Nephron (organoid): ENCODE data around the gene IPO8.

Experiments used
- H3K27ac Mint-ChIP-seq, 3 experiments: 2 replicates each; pipeline ENCODE4 v1.8.0; 2020; ENCODE audit warnings: mixed read lengths in 3 of 3, mild to moderate bottlenecking in 2 of 3, moderate library complexity in 1 of 3
- H3K27me3 Mint-ChIP-seq: 2 replicates; pipeline ENCODE4 v1.8.0; 2021; ENCODE audit warnings: low read depth, mild to moderate bottlenecking, moderate library complexity, mixed read lengths
- H3K36me3 Mint-ChIP-seq: 2 replicates; pipeline ENCODE4 v1.8.0; 2020; ENCODE audit warnings: low read depth, mixed read lengths
- H3K4me1 Mint-ChIP-seq: 2 replicates; pipeline ENCODE4 v1.8.0; 2020; ENCODE audit warnings: mixed read lengths
- H3K4me3 Mint-ChIP-seq, 3 experiments: 2 replicates each; pipeline ENCODE4 v1.8.0; 2020; ENCODE audit warnings: mild to moderate bottlenecking in 3 of 3, mixed read lengths in 3 of 3, moderate library complexity in 2 of 3
- H3K9me3 Mint-ChIP-seq: 2 replicates; pipeline ENCODE4 v1.8.0; 2020; ENCODE audit warnings: mixed read lengths
- TF ChIP-seq, protein P1 (sequence below), 3 experiments: fragments of 200-600 bp; sonication (generic); IDR thresholded peaks; one replicate each; pipeline ENCODE4 v1.5.0; 2021; ENCODE audit warnings: antibody characterized with exemption in 3 of 3; ENCODE audit not compliant: unreplicated experiment in 3 of 3

IPO8 gene

DNA sequence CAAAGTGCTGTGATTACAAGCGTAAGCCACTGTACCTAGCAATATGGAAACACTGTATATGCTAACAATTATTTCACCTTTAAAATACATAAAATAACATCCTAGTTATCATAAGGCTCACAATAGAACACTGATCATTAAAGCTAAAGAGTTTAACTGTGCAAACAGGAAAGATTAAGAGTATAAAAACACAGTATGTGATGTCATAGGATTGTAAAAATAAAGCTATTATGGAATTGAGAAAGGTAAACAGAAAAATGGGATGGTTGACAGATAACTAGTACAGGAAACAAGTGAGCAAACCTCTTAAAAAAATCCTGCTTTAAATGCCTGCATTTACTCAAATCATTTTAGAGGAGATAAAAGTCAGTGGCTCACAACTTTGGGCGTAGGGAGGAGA lies 10.8 kb upstream of the IPO8 start:
- Mint-ChIP-seq H3K4me1 (peaks cover 8% of the 10 kb centered on the region), H3K36me3 (peaks cover 37% of the 10 kb centered on the region), H3K27me3 (no peaks in the 10 kb centered on the region), H3K9me3 (no peaks in the 10 kb centered on the region), H3K4me3 (no peak overlapping the region), H3K27ac (no peak overlapping the region)
- TF ChIP-seq, protein P1, sequence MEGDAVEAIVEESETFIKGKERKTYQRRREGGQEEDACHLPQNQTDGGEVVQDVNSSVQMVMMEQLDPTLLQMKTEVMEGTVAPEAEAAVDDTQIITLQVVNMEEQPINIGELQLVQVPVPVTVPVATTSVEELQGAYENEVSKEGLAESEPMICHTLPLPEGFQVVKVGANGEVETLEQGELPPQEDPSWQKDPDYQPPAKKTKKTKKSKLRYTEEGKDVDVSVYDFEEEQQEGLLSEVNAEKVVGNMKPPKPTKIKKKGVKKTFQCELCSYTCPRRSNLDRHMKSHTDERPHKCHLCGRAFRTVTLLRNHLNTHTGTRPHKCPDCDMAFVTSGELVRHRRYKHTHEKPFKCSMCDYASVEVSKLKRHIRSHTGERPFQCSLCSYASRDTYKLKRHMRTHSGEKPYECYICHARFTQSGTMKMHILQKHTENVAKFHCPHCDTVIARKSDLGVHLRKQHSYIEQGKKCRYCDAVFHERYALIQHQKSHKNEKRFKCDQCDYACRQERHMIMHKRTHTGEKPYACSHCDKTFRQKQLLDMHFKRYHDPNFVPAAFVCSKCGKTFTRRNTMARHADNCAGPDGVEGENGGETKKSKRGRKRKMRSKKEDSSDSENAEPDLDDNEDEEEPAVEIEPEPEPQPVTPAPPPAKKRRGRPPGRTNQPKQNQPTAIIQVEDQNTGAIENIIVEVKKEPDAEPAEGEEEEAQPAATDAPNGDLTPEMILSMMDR (IDR thresholded peaks at IDR 0.05; ENCODE audit: unreplicated experiment in 3 of 3): no peak

DNA sequence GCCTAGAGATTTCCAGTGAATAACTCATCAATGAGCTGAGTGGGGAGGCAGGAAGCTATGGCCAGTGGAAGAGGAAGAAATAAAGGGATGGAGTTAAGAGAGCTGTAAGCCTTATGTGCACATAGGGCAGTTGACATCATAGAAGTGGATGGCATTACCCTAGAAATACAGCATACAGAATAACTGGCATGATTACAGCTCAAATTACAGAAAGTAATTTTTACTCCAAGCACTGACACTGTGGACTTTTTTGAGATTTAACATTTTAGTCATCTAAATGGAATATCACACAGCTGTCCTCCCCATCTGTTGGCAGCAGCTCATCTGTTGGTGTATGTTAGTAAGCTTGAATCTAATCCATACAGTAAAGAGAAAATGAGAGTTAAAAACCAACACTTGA lies 5.4 kb upstream of the IPO8 start:
- Mint-ChIP-seq H3K4me3 (no peak overlapping the region), H3K27ac (peak overlapping the region in 2 of 3 experiments; percentile 27 to 29), H3K9me3 (no peaks in the 10 kb centered on the region), H3K27me3 (peaks cover 3% of the 10 kb centered on the region), H3K4me1 (peaks cover 33% of the 10 kb centered on the region), H3K36me3 (no peaks in the 10 kb centered on the region)
- TF ChIP-seq, protein P1 (IDR thresholded peaks at IDR 0.05; ENCODE audit: unreplicated experiment in 3 of 3): no peak

DNA sequence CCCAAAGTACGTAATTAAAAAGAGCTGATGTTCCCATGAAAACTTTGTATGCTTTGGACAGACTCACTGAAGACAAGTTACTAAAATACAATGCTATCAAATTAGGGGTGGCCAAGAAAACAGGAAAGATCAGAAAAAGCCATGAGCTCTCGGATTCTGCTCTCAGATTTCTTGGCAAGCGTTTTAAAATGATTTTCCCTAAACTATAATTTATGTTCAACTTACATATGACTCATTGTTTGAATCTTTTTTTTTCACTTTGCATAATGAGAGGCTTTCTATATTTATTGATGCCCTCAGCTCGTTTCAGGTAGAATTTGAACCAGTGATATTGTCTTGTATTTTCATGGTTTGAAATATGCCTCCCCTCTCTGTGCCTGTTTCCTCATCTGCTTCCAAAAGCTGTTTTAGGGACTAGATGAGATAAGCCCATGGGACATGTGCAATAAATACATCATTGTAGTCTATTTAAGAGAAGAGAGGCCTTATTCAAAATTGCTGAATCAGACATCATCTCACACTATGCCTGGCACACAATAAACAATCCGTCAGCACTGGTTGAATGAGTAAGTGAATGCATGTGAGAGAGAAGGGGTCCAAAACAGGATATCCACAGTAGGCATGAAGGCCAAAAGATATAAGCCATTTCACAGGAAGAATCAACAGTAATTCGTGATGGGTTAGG lies 4.7 kb upstream of the IPO8 start:
- TF ChIP-seq, protein P1 (IDR thresholded peaks at IDR 0.05; ENCODE audit: unreplicated experiment in 3 of 3): no peak
- Mint-ChIP-seq H3K9me3 (no peaks in the 10 kb centered on the region), H3K27me3 (peaks cover 6% of the 10 kb centered on the region), H3K36me3 (no peaks in the 10 kb centered on the region), H3K4me1 (peaks cover 38% of the 10 kb centered on the region), H3K27ac (peak overlapping the region in 2 of 3 experiments; percentile 27 to 80), H3K4me3 (no peak overlapping the region)

DNA sequence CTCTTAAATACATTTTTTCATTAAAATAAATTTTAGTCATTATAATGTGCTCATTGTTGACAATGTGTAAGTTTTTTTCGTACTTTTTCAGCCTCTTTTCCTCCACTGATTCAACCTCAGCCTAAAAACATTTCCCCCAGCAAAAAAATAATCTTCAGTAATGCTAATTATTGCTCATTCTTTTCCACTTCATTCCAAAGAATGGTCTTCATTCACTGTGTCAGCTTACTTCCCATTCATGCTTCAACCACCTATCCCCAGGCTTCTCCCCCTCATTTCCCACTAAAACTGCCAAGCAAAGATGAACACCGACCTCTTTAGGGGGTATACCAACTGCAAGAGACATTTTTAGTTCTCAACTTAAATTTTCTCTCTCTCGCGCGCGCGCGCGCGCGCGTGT lies 2.7 kb upstream of the IPO8 start:
- peaks cover 54% of the 10 kb centered on the region for H3K4me1 Mint-ChIP-seq
- no peaks in the 10 kb centered on the region for H3K36me3 Mint-ChIP-seq
- TF ChIP-seq, protein P1 (IDR thresholded peaks at IDR 0.05; ENCODE audit: unreplicated experiment in 3 of 3): no peak
- no peaks in the 10 kb centered on the region for H3K9me3 Mint-ChIP-seq
- H3K27ac Mint-ChIP-seq: no peak overlapping the region
- H3K27me3 Mint-ChIP-seq: peaks cover 6% of the 10 kb centered on the region
- peak overlapping the region; percentile 9 to 60 (median 52) for H3K4me3 Mint-ChIP-seq

- Mint-ChIP-seq H3K4me1 (peaks cover 57% of the 10 kb centered on the region), H3K36me3 (no peaks in the 10 kb centered on the region), H3K27me3 (peaks cover 6% of the 10 kb centered on the region), H3K4me3 (no peak overlapping the region), H3K27ac (no peak overlapping the region), H3K9me3 (no peaks in the 10 kb centered on the region)
- TF ChIP-seq, protein P1 (IDR thresholded peaks at IDR 0.05; ENCODE audit: unreplicated experiment in 3 of 3): no peak
Observed at GRCh38 chr12:30696943-30697342, 1.3 kb upstream of the IPO8 start.

GRCh38 chr12:30696486-30696885 lies 817 bp upstream of the IPO8 start:
- Mint-ChIP-seq H3K4me3 (peak overlapping the region in 2 of 3 experiments; percentile 98 to 99), H3K27me3 (peaks cover 6% of the 10 kb centered on the region), H3K27ac (peak overlapping the region in 2 of 3 experiments; percentile 91 to 94), H3K36me3 (no peaks in the 10 kb centered on the region), H3K4me1 (peaks cover 56% of the 10 kb centered on the region), H3K9me3 (no peaks in the 10 kb centered on the region)
- TF ChIP-seq, protein P1 (IDR thresholded peaks at IDR 0.05; ENCODE audit: unreplicated experiment in 3 of 3): no peak
